HepG2 (cell line): ENCODE measurements around the gene C1QTNF12. TPM values are rescaled to one million over a fixed set of nuclear protein-coding genes. Genes with fewer than 3 reads are reported as not detected.
A peak's percentile ranks its signal among the peaks of the same experiment; 100 is the strongest.

ENCODE experiments used
- ARNT2 ChIP-seq: sonication (generic); formaldehyde crosslinking; IDR thresholded peaks from 2 replicates; pipeline ENCODE4 v1.8.0; 2022; ENCODE audit warnings: mild to moderate bottlenecking, low read depth, missing genetic modification reagents, moderate library complexity
- BRD4 ChIP-seq: sonication (generic); formaldehyde crosslinking; IDR thresholded peaks from 2 replicates; pipeline ENCODE4 v1.4.0; 2020; ENCODE audit warnings: missing genetic modification reagents
- DNMT1 ChIP-seq: sonication (generic); formaldehyde crosslinking; IDR thresholded peaks from 2 replicates; pipeline ENCODE4 v1.5.1; 2020; ENCODE audit warnings: mild to moderate bottlenecking, missing genetic modification reagents
- EP300 ChIP-seq, 3 experiments: sonication (generic) in 1 of 3; formaldehyde crosslinking in 1 of 3; IDR thresholded peaks; 2 replicates each; pipeline versions ENCODE4 v1.5.1 to v1.6.1; 2011 to 2020; ENCODE audit warnings: low read depth in 2 of 3, low read length in 2 of 3, borderline replicate concordance in 1 of 3, improper control_type of control experiment in 1 of 3, mild to moderate bottlenecking in 1 of 3, missing genetic modification reagents in 1 of 3, moderate library complexity in 1 of 3
- FOXA1 ChIP-seq, 2 experiments: fragments of 450-650 bp in 1 of 2; sonication (generic) in 1 of 2; formaldehyde crosslinking in 1 of 2; IDR thresholded peaks; 2 replicates each; pipeline versions ENCODE4 v1.4.0 to v1.6.1; 2016 to 2020; ENCODE audit warnings: missing genetic modification reagents in 1 of 2
- GATAD1 ChIP-seq: IDR thresholded peaks from 2 replicates; pipeline ENCODE4 v1.6.1; 2016; ENCODE audit warnings: missing genetic modification reagents, missing compliant biosample characterization
- HNF4A ChIP-seq: sonication (generic); formaldehyde crosslinking; IDR thresholded peaks from 2 replicates; pipeline ENCODE4 v1.4.0; 2020; ENCODE audit warnings: missing genetic modification reagents
- PLRG1 ChIP-seq: fragments of 450-650 bp; conservative IDR thresholded peaks from 2 replicates; pipeline ENCODE4 v1.6.1; 2016
- PRMT3 ChIP-seq: sonication (generic); formaldehyde crosslinking; IDR thresholded peaks from 2 replicates; pipeline ENCODE4 v1.8.1; 2022; ENCODE audit warnings: low read depth, mild to moderate bottlenecking, moderate library complexity, missing genetic modification reagents, borderline replicate concordance
- ZNF136 ChIP-seq: sonication (generic); formaldehyde crosslinking; IDR thresholded peaks from 2 replicates; pipeline ENCODE4 v1.8.1; 2022; ENCODE audit warnings: low read depth, mild to moderate bottlenecking, moderate library complexity, missing genetic modification reagents
- ZNF138 ChIP-seq: sonication (generic); formaldehyde crosslinking; IDR thresholded peaks from 2 replicates; pipeline ENCODE4 v1.5.0; 2020; ENCODE audit warnings: mild to moderate bottlenecking, low read depth, missing genetic modification reagents
- ZNF205 ChIP-seq: IDR thresholded peaks from 2 replicates; pipeline ENCODE4 v1.6.1; 2018; ENCODE audit warnings: missing biosample characterization, missing genetic modification reagents
- ZNF224 ChIP-seq: sonication (generic); formaldehyde crosslinking; IDR thresholded peaks from 2 replicates; pipeline ENCODE4 v1.5.0; 2020; ENCODE audit warnings: mild to moderate bottlenecking, missing genetic modification reagents
- ZNF44 ChIP-seq: sonication (generic); formaldehyde crosslinking; IDR thresholded peaks from 2 replicates; pipeline ENCODE4 v1.5.1; 2020; ENCODE audit warnings: mild to moderate bottlenecking, missing genetic modification reagents
- ZNF460 ChIP-seq: sonication (generic); formaldehyde crosslinking; IDR thresholded peaks from 2 replicates; pipeline ENCODE4 v1.5.1; 2020; ENCODE audit warnings: missing genetic modification reagents, mild to moderate bottlenecking, borderline replicate concordance
- ZNF530 ChIP-seq: sonication (generic); formaldehyde crosslinking; IDR thresholded peaks from 2 replicates; pipeline ENCODE4 v1.5.0; 2020; ENCODE audit warnings: low read depth, mild to moderate bottlenecking, missing genetic modification reagents
- ZNF614 ChIP-seq: IDR thresholded peaks from 2 replicates; pipeline ENCODE4 v1.6.1; 2018; ENCODE audit warnings: missing biosample characterization, missing genetic modification reagents, inconsistent platforms, borderline replicate concordance
- ZNF782 ChIP-seq: sonication (generic); formaldehyde crosslinking; IDR thresholded peaks from 2 replicates; pipeline ENCODE4 v1.4.0; 2020; ENCODE audit warnings: missing genetic modification reagents, mild to moderate bottlenecking, borderline replicate concordance
- ZSCAN12 ChIP-seq: sonication (generic); formaldehyde crosslinking; IDR thresholded peaks from 2 replicates; pipeline ENCODE4 v1.9.0; 2021; ENCODE audit warnings: mild to moderate bottlenecking, missing genetic modification reagents
- polyA plus RNA-seq, 8 experiments: library from polyadenylated mRNA; depleted of rRNA in 3 of 8; stranded (reverse) in 7 of 8; unstranded in 1 of 8; fragments of >200 nt; fragmentation: Illumina TruSeq in 4 of 8; extraction: Trizol in 4 of 8; gene quantifications; 2 replicates each; pipeline versions ENCODE4 v1.2.1 to v1.2.3, GENCODE V29; 2011 to 2016; ENCODE audit warnings: low read depth in 4 of 8, missing spikeins in 1 of 8, mixed read lengths in 1 of 8; ENCODE audit not compliant: insufficient read depth in 1 of 8
- total RNA-seq, 5 experiments: library from RNA; depleted of rRNA; stranded (reverse); fragments of >200 nt; fragmentation: Illumina TruSeq; extraction: Trizol; gene quantifications; 2 replicates each; pipeline ENCODE4 v1.2.3, GENCODE V29; 2016; ENCODE audit warnings: low read depth in 1 of 5
- TF ChIP-seq, protein P1 (sequence below): sonication (generic); formaldehyde crosslinking; IDR thresholded peaks from 2 replicates; pipeline ENCODE4 v1.8.1; 2023; ENCODE audit warnings: mild to moderate bottlenecking, inconsistent platforms, moderate library complexity, missing genetic modification reagents, borderline replicate concordance
- TF ChIP-seq, protein P2 (sequence below): sonication (generic); formaldehyde crosslinking; IDR thresholded peaks from 2 replicates; pipeline ENCODE4 v1.5.1; 2020; ENCODE audit warnings: mild to moderate bottlenecking, missing genetic modification reagents, moderate library complexity
- TF ChIP-seq, protein P3 (sequence below): sonication (generic); formaldehyde crosslinking; IDR thresholded peaks from 2 replicates; pipeline ENCODE4 v1.8.0; 2022; ENCODE audit warnings: mild to moderate bottlenecking, missing genetic modification reagents, moderate library complexity
- TF ChIP-seq, protein P4 (sequence below): sonication (generic); formaldehyde crosslinking; IDR thresholded peaks from 2 replicates; pipeline ENCODE4 v1.8.0; 2022; ENCODE audit warnings: missing genetic modification reagents, mild to moderate bottlenecking, borderline replicate concordance

Gene C1QTNF12
- total and polyA plus RNA-seq, 2 of the 13 experiments (the other 11 are each of a cell fraction or from before 2014, with no cell fraction given), result 0.18 to 0.64 TPM

DNA sequence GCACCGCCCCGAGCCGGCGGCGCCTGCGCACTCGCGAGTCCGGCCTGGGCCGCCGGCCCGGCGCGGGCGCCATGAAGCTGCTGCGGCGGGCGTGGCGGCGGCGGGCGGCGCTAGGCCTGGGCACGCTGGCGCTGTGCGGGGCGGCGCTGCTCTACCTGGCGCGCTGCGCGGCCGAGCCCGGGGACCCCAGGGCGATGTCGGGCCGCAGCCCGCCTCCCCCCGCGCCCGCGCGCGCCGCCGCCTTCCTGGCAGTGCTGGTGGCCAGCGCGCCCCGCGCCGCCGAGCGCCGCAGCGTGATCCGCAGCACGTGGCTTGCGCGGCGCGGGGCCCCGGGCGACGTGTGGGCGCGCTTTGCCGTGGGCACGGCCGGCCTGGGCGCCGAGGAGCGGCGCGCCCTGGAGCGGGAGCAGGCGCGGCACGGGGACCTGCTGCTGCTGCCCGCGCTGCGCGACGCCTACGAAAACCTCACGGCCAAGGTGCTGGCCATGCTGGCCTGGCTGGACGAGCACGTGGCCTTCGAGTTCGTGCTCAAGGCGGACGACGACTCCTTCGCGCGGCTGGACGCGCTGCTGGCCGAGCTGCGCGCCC, 14.2 kb downstream of the C1QTNF12 start, which contains the start of gene B3GALT6 (continued):
- TF ChIP-seq ZNF136 (CRISPR knock-in tag) (no peak), ZNF460 (CRISPR knock-in tag) (no peak), ZNF782 (CRISPR knock-in tag) (no peak), ZNF224 (CRISPR knock-in tag) (no peak), DNMT1 (no peak), ZNF614 (CRISPR knock-in tag) (no peak), EP300 (IDR thresholded peaks at IDR 0.05; ENCODE audit: low read depth in 2 of 2, low read length in 2 of 2) (no peak), EP300 (CRISPR knock-in tag; IDR thresholded peaks at IDR 0.05; ENCODE audit: borderline replicate concordance) (no peak), GATAD1 (CRISPR knock-in tag) (no peak), FOXA1 (IDR thresholded peaks at IDR 0.05) (no peak), FOXA1 (CRISPR knock-in tag; IDR thresholded peaks at IDR 0.05) (no peak), ZNF44 (CRISPR knock-in tag) (no peak), PLRG1 (no peak), ZNF530 (CRISPR knock-in tag) (no peak), ZSCAN12 (CRISPR knock-in tag) (no peak), ARNT2 (CRISPR knock-in tag) (peak; percentile 20; the same call in 1 of the 2 replicates), HNF4A (CRISPR knock-in tag) (no peak), BRD4 (0 out of 2 replicates have a peak, but pooled peaks have one; percentile 34), ZNF138 (no peak; the same call in 1 of the 2 replicates), ZNF205 (no peak), PRMT3 (CRISPR knock-in tag) (0 out of 2 replicates have a peak, but pooled peaks have one; percentile 63)
- TF ChIP-seq, protein P1, sequence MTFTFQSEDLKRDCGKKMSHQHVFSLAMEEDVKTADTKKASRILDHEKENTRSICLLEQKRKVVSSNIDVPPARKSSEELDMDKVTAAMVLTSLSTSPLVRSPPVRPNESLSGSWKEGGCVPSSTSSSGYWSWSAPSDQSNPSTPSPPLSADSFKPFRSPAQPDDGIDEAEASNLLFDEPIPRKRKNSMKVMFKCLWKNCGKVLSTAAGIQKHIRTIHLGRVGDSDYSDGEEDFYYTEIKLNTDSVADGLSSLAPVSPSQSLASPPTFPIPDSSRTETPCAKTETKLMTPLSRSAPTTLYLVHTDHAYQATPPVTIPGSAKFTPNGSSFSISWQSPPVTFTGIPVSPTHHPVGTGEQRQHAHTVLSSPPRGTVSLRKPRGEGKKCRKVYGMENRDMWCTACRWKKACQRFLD (CRISPR knock-in tag), result no peak
- TF ChIP-seq, protein P2, sequence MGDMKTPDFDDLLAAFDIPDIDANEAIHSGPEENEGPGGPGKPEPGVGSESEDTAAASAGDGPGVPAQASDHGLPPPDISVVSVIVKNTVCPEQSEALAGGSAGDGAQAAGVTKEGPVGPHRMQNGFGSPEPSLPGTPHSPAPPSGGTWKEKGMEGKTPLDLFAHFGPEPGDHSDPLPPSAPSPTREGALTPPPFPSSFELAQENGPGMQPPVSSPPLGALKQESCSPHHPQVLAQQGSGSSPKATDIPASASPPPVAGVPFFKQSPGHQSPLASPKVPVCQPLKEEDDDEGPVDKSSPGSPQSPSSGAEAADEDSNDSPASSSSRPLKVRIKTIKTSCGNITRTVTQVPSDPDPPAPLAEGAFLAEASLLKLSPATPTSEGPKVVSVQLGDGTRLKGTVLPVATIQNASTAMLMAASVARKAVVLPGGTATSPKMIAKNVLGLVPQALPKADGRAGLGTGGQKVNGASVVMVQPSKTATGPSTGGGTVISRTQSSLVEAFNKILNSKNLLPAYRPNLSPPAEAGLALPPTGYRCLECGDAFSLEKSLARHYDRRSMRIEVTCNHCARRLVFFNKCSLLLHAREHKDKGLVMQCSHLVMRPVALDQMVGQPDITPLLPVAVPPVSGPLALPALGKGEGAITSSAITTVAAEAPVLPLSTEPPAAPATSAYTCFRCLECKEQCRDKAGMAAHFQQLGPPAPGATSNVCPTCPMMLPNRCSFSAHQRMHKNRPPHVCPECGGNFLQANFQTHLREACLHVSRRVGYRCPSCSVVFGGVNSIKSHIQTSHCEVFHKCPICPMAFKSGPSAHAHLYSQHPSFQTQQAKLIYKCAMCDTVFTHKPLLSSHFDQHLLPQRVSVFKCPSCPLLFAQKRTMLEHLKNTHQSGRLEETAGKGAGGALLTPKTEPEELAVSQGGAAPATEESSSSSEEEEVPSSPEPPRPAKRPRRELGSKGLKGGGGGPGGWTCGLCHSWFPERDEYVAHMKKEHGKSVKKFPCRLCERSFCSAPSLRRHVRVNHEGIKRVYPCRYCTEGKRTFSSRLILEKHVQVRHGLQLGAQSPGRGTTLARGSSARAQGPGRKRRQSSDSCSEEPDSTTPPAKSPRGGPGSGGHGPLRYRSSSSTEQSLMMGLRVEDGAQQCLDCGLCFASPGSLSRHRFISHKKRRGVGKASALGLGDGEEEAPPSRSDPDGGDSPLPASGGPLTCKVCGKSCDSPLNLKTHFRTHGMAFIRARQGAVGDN (CRISPR knock-in tag), result no peak
- TF ChIP-seq, protein P3, sequence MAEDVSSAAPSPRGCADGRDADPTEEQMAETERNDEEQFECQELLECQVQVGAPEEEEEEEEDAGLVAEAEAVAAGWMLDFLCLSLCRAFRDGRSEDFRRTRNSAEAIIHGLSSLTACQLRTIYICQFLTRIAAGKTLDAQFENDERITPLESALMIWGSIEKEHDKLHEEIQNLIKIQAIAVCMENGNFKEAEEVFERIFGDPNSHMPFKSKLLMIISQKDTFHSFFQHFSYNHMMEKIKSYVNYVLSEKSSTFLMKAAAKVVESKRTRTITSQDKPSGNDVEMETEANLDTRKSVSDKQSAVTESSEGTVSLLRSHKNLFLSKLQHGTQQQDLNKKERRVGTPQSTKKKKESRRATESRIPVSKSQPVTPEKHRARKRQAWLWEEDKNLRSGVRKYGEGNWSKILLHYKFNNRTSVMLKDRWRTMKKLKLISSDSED (CRISPR knock-in tag), result no peak
- TF ChIP-seq, protein P4, sequence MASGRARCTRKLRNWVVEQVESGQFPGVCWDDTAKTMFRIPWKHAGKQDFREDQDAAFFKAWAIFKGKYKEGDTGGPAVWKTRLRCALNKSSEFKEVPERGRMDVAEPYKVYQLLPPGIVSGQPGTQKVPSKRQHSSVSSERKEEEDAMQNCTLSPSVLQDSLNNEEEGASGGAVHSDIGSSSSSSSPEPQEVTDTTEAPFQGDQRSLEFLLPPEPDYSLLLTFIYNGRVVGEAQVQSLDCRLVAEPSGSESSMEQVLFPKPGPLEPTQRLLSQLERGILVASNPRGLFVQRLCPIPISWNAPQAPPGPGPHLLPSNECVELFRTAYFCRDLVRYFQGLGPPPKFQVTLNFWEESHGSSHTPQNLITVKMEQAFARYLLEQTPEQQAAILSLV, result no peak
